Suppressor macrophage treated with lipopolysaccharide for 1 hour (primary cell): Measurements from ENCODE around the gene SBSN.

Experiments
- DNase-seq, 3 donors: peaks; one replicate each; pipeline ENCODE4 v3.0.0-alpha.2; 2020 to 2022

The SBSN gene

DNA sequence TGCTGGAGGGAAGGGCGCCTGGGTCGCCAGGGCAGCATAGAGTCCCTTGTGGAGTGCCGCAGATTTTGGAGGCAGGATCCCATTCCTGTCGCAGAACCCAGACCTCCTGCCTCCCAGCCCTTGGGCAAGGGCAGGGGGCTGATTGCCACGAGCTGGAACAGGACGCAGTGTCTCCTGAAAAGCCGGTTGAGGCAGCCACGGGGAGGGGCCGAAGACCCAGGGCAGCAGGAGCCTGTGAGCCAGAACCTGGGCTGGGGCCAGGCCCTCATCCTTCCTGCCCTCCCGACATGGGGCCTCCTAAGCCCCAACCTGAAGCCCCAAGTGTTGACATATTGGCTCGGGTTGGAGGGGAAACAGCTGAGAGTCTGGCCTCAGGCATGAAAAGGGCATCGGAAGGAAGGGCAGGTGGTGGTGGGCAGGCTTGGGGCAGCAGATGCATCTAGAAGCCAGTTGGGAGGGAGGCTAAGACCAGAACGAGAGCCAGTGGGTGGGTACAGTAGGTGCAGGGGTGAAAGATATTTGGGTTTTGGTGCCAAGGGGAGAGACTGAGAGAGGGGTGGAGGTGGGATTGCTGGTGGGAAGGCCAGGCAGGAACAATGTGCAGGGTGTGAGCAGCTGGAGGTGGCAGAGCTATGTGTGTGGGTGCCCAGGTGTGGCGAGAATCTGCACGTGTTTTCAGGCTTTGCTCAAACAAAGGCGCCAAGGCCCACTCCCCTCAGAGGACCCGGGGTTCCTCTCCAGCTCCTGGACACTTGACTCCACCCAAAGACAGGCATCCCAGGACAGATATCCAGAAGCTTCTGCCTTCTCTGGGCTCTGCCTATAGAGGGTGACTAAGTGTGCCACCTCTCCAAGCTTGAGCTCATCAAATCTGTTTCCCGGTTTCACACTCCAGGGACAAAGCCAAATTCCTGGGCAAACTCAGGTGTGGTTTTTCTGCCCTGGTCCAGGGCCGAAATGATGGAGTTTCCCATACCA, 1.4 kb upstream of the SBSN start:
- DNase-seq, result no peak

DNA sequence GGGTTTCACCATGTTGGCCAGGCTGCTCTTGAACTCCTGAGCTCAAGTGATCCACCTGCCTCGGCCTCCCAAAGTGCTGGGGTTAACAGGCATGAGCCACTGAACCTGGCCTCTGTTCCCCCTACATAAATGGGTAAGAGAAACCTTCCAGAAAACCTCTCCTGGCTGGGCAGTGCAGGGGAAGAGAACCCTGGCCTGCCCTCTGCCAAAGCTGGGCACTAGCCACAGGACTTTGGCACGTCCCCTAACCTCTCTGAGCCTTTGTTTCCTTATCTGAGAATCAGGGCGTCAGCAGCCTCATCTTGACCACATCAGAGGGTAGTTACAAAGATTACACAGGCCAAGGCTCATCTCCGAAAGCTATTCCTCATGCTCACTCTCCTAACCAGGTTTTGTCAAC, 2.2 kb downstream of the SBSN start:
- DNase-seq, result no peak

DNA sequence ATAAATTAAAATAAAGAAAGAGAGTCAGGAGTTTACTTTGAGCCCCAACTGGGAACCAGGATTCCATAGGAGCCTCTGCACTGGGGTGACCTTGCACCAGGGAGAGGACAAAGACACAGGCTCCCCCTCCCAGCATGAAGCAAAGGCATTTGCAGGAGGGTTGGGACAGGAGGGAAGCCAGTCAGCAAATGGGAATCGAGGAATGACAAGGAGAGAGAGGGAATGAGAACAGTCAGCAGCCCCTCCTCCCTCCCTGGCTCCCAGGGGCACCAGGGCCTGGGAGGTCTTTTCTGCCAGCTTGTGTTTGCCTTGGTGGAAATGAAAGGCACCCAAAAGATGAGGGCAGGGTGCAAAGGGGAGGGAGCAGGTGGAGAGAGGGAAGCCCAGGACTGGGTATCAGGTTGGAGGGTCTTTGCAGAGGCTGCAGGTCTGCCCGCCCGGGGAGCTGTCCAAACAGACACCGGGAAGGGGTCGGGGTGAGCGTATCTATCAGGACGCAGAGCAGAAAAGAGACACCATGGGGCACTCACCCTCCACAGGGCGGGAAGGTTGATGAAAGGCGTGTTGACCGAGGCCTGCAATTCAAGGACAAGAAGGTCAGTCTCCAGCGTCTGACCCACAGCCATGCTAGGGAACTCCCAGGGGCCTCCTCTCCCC, 3.8 kb downstream of the SBSN start:
- DNase-seq, result no peak

DNA sequence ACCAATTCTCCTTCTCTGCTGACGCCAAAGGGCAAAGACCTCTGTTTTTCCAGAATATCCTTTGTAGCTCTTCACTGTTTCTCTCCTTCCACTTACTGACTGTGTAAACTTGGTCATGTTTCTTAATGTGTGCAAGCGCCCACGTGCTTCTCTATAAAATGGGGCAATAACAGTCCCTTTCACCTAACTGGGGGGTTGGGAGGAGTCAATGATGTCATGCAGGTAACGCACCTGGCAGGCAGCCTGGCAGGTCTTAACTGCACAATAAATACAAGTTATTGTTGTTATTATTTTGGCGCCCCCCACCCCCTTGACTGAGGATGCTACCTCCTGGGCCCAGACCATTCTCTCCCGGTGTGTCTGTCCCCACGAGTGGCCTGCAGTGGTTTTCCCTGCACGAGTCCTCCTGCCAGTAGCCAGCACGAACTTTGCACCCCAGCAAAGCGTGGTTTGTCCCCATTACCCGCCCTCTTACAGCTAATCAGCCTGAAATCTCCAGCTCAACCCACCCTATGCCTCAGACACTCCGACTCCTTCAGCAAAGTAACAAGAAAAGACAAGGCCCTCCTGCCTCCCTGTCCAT, 5.3 kb downstream of the SBSN start:
- DNase-seq, result no peak

DNA sequence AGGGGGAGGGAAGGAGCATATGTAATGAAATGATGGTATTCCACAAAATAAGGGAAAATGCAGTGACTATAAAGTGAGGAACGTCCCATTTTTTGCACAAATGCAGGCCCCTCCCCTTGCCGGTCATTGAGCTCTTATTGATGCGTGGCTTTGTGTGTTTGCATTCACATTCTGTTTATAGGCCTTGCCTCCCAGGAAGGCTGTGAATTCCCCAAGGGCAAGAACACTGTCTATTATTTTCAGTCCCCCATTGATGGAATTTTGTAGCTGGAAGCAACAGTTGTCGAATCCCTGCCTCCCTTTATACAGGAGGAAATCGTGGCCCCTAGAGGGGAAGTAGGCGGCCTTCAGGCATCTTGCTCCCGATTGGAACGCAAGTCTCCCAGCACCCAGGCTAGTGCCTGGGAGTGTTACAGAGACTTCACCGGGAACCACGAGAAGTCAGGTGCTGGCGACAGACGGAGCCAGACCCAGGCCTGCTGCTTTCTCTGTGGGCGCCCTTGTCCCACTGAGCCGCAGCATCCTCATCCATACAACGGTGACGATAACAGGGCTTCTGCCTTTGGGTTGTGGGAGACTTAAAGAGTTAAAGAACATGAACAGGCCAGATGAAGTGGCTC, 6.9 kb downstream of the SBSN start:
- DNase-seq, result no peak

DNA sequence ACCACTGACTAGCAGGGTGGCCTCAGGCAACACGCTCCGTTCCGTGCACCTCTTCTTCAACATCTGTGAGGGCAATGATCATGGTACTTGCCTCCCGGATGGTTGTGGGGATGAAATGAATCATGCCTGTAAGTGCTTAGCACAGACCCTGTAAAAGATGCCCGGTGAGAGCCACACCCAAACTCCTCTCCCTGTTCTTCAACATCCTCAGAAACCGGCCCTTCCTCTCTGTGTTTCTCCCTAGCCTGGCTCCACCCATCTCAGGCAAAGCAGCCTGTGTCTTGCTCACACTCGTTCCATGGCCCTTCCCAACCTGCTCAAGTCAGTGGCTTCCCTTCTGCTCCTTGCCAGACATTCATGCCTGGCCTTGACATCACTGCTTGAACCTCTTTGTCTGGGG, 8.8 kb downstream of the SBSN start:
- DNase-seq, result no peak

DNA sequence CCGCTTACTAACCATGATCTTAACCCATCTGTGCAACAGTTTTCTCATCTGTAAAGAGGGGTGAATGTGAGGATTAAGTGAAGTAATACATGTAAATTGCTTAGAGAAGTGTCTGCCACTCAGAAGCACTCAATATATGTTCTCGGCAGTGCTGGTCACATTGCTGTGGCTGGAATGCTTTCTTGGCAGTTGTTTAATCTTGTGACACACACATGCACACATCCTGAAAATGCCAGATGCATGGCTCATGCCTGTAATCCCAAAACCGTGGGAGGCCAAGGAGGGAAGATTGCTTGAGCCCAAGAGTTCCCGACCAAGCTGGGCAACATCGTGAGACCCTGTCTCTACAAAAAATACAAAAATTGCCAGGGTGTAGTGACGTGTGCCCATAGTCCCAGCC, 9.8 kb downstream of the SBSN start:
- no peak for DNase-seq

DNA sequence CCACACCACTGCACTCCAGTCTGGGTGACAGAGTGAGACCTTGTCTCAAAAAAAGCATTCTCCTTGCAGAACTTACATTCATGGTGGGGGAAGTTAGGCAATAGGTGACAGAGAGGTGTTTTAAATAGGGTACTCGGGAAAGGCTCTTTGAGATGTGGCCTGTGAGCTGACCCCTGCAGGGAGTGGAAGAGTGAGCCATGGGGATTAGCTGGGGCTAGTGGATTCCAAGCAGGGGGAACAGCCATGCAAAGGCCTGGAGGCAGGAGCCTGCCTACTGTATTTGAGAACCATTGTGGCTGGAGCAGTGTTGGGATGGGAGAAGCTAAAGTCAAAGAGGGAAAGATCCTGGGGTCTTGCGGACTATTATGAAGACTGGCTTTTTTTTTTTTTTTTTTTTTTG, 10.8 kb downstream of the SBSN start:
- no peak for DNase-seq

DNA sequence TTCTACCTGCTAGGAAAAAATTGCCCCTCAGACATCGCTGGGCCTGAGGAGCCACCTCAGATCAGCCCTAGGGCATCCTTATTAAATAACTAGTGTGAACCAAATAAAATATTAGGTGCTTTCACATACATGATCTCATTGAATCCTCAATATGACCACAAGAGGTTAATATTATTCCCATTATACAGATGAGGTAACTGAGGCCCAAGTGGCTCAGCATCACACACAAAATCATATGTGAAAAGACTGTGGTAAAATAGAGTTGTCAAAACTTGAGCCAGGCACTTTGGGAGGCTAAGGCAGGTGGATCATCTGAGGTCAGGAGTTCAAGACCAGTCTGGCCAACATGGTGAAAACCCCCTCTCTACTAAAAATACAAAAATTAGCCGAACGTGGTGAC, 11.8 kb downstream of the SBSN start:
- no peak for DNase-seq

DNA sequence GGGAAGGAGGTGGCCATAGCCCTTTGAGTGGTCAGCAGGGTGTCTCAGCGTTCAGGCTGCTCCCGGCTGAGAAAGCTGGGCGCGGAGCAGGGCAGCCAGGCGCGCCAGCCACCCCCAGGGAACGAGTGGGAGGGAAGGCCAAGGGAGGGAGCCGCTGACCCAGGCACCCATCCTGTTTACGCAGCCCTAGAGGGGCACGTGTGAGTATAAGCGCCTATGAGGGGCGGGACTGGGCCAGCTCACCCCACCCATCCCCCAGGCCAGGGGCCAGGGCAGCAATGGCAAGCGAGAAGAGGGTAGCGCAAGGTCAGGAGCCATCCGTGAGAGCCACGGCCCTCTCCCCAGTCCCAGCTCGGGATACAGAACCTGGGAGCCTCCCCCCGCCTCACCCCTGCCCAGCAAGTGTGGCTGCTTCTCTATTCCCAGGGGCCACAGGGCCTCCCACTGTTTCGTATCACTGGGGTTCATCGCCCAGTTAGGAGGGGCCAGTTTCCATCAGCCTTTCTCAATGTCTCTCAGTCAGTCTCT, 13.8 kb downstream of the SBSN start:
- no peak for DNase-seq

DNA sequence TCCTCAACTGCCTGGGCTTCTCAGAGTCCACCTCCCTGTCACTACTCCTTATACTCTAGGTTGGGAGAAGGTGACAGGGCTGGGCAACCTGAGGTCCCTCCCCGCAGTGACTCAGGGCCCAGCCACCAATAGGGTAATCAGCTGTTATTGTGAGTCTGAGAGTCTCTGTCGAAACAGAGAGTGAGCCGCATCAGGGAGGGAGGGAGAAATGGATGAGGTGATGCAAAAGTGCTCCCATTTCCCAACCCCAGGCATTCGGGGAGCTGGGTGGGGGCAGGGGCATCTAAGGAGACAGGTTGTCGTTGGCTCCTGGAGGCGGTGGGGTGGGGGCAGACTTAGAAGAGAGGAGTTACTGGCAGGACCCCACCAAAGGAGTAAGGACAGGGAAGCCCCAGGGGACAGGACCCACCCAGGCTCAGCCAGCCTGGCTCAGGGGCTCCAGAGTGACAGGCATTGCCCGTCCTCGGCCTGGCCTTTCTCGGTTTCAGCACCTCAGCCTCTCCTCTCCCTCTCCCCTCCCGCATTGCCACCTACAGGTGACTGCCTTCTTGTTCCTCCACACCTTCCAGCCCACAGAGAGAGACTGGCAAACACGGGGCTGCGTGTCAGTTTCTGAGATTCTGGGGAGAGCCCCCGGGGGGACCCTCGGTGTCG, 14.4 kb downstream of the SBSN start, which contains the start of gene DMKN:
DMKN (minus strand) TSS at position 22 of the 654 bp plus-strand sequence. CDS start 174 bp downstream, outside the sequence.
- no peak for DNase-seq

DNA sequence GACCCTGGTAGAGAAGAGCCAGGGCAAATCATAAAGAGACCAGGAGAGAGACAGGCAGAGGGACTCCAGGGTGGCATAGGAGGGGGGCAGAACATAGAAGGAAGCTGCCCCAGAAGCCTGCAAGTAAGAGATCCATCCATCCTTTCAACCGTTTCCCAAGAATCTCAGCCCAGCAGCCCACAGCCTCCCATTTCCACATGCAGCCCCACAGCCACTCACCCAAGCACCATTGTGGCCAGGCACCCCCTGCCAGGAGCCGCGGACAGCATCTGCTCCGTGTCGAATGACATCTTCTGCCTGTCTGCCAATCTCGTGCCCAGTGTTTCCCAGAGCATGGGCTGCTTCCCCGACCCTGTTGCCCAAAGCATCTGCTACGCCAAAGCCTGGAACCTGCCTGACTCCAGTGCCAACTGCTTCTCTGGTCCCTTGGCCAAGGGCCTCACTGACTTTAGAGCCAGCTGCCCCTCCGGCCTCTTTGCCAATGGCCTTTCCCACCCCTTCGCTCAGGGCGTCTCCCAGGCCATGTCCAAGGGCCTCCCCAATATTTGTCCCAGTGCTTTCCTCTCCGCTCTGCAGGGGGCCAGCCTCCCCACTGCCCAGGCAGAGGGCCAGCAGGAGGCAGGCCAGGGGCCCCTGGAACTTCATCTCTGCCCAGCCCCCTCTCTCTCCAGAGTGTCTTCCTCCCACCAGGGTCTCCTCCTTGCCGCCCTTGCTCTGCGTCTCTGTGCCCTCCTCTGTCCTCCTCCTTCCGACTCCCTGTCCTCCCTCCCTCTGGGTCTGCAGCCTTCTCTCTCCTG, 15.1 kb downstream of the SBSN start:
- no peak for DNase-seq

DNA sequence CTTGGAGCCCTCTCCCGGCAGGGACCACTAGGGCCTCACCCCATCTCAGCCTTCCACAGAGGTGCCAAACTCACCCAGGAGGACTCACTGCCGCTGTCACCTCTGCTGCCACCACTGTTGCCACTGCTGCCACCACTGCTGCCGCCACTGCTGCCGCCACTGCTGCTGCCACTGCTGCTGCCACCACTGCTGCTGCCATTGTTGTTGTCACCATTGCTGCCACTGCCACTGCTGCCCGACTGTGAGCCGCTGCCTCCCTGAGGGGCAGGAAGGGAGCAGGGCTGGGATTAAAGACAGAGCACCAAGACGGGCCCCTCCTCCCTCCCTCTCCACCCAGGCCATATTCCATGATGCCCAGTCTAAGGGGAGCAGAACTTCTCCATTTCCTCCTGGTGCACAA, 16.8 kb downstream of the SBSN start:
- DNase-seq, result no peak

DNA sequence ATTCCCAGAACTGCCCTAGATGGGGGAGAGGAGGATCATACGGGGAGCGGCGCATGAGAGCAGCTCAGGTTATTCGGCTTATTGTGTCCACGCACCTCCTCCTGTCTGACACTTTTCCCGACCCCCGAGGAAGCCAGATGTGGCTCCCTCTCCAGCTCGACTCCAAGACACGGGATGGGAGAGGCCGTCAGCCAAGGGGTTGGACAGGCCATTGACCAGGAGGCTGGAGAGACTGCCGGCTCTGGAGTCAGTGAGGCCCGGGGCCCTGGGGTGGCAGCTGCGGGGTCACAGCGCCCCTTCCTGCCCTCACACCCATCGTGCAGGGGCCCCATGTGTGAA, 17.5 kb downstream of the SBSN start:
- no peak for DNase-seq

DNA sequence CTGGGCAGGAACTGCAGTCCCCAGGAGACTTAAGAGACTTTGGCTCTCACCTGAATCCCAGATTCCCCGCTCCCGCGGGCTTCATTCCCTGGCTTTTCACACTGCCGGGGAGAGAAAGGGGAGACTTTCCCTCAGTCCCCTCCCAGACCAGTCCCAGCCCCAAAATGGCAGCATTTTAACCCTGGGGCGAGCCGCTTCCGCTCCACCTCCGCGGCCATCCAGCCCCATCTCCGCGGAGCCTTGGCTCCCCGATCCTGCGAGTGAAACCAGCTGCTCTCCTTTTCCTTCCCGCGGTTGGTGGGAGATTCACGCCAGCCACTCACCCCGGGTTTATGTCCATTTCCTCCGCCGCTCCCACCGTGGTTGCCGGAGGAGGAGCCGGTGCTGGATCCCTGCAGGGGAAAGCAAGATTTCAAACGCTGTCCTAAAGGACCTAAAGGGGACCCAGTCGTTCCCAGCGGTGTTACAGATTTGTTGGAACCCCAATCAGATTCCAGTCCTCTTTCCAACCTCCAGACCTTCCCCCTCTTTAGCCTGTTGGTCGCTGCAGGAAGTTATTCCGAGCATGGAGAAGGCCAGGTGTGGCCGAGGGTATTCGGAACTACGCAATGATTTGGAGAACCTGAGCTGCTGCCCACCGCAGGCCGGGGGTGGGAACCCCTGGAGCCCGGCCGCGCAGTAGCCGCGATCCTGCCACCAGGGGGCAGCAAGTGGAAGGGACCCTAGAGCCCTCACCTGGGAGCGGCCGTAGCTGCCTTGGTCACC, 18.1 kb downstream of the SBSN start:
- peak; percentile 65 to 86 (median 68) for DNase-seq

DNA sequence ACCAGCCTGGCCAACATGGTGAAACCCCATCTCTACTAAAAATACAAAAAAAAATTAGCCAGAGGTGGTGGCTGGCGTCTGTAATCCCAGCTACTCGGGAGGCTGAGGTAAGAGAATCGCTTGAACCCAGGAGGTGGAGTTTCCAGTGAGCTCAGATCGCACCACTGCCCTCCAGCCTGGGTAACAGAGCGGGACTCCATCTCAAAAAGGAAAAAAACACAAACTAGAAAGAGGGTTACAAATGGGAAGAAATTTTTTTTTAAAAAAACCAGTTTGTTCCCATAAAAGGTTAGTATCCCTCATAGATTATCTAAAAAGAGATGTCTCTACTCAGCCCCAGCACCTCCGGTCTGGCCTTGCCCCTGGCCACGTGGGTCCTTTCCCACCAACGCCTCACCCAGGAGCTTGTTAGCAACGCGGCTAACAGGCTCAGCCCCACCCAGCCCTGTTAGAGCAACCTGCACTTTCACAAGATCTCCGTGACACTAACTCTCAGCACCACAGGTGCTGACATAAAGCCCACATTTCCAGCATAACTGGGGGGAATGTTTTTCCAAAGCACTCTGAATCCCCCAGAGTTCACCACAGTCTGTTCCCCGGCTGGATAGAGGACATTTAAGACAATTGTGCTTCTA, 19.0 kb downstream of the SBSN start:
- peak in 1 of 3 donors; percentile 21 for DNase-seq

DNA sequence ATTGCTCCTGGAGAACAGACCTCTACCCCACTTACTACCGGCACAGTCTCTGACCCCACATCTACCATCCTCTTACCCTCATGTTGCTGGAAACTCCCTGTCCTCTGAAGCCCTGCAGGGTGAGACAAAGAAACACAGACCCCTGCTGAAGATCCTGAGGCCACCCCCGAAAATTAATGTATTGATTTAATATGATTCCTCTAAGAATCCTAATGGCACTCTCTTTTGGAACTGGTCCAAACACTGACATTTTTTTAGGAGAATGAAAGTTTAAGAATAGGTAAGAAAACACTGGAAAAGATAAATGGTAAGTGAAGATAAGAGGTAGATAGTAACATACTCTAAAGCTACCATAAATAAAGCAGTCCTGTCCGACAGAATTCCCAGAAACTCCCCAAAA, 20.0 kb downstream of the SBSN start:
- DNase-seq, result no peak

DNA sequence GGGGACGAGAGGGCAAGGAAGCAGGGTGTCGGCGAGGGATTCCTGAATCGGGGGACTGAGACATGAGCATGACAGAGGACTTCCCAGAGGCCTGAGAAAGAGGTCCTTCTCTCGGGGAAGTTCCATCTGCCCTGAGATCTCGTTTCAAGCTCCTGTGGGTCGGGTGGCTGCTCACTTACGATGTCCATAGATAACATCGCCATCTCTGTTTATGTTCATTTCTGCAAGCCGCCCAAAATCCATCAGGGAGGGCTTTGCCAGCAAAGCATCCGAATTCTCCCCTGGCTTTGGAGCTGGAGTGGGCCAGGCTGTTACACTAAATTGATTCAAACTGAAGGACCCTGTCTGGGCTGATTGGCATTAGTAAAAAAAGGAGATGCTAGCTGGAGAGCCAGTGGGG, 20.6 kb downstream of the SBSN start:
- no peak for DNase-seq

DNA sequence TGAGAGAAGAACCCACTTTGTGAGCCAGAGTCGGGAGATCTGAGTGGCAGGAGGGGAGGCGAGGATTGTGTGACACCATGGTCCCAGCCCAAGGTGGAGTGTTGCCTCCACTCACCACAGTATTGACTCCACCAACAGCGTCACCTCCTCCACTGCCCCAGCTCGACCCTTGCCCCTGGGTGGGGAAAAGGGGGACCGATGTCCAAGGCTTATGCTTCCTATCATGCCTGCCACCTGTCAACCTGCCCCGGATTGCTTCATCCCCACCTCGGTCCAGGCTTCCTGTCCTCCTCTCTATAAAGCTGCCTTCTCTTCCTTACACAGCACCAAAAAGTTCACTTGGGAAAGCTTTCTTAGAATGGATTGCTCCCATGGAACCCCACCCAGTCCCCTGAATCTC, 22.1 kb downstream of the SBSN start:
- DNase-seq, result no peak

DNA sequence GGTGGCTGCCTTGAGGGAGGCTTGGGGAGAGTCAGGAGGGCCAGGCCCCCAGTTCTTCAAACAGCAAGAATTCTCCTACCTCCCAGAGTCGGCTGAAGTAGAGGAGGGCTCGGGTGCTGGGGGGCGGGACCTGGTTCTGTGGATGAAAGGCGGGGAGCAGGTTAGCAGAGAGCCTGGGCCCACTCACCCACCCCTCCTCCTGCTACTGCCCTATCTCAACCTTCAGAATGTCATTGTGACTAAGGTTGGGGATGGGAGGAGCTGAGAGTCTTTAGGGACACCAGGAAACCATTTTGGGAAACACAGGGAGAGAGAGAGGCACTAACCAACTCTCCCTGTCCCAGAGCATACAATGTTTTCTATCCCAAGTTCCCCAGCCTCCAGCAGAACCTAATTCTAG, 25.4 kb downstream of the SBSN start:
- no peak for DNase-seq

DNA sequence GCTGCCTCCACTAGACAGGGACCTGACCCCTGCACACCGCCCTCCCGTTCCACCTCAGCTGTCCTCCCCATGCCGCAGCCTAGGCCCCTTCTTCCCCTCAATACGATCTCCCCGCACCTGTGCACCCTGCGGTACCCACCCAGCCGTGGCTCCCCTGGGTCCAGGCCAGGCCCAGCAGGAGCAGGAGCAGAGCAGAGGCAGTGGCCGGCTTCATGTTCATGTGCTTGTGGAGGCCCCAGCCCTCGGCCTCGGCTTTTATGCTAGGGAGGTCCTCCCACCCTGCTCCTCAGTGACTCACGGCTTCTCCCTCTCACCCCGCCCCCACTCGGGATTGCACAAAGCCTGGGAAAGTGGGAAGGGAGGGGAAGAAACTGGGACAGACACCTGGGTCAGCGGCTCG, 26.4 kb downstream of the SBSN start:
- DNase-seq, result no peak
